ENCODE measurements around the gene EPAS1. TPM values are rescaled to one million over a fixed set of nuclear protein-coding genes. Genes with fewer than 3 reads are reported as not detected.

The EPAS1 gene
- total RNA-seq (2022; extraction: Qiagen RNA extraction; ENCODE audit: low read depth), result 93.0 to 103 TPM (median 100 TPM) in 5 replicates

DNA sequence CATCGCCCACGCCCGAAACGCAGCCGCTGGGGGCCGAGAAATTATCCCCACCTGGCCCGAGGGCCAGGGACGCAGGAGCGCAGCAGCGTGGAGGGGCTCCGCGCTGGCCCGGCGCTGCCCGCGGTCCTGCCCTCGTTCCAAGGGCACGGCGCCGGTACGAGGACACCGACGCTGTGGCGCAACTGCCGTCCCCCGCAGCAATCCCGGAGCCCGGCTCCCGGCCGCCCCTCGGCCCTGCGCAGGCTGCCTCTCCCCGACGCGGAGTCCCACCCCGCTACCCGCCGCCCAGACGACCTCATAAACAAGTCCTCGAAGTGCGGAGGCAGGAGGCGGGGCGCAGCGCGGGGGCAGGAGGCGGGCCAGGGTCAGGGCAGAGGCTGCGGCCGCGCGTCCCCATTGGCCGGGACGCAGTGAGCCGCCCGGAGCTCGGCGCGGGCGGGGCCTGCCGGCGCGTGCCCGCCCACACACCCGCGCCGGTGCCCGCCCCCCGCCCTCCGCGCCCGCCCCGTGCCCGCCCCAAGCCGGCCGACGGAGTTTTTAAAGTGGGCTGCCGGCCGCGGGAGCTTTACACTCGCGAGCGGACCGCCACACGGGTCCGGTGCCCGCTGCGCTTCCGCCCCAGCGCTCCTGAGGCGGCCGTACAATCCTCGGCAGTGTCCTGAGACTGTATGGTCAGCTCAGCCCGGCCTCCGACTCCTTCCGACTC is at the start of gene EPAS1:
EPAS1 (plus strand) TSS at position 568 of the 706 bp plus-strand sequence. CDS start 505 bp downstream, outside the sequence.

Other genes with a start within 250 kb of the EPAS1 start
- gene TMEM247, start 182.2 kb downstream of the EPAS1 start, total RNA-seq (2022; extraction: Qiagen RNA extraction; ENCODE audit: low read depth), result not detected in 5 replicates
- gene RHOQ, start 245.1 kb downstream of the EPAS1 start, total RNA-seq (2022; extraction: Qiagen RNA extraction; ENCODE audit: low read depth), result 45.0 to 72.6 TPM (median 50.3 TPM) in 5 replicates
- gene ATP6V1E2, start 245.2 kb downstream of the EPAS1 start, total RNA-seq (2022; extraction: Qiagen RNA extraction; ENCODE audit: low read depth), result 14.8 to 16.6 TPM (median 15.1 TPM) in 5 replicates